Measurements from ENCODE around the gene CSF2. TPM values are rescaled to one million over a fixed set of nuclear protein-coding genes. Genes with fewer than 3 reads are reported as not detected.

The CSF2 gene
- total RNA-seq, 1 experiment from 2014 or later = 0.68 TPM

- peak overlapping the region; percentile 66 for H3K27ac ChIP-seq
- H3K9me3 ChIP-seq (replicated peaks) = no peaks in the 10 kb centered on the region
- no peaks in the 10 kb centered on the region for H3K27me3 ChIP-seq (replicated peaks)
- H3K36me3 ChIP-seq = no peaks in the 10 kb centered on the region
- H3K4me3 ChIP-seq = no peak overlapping the region
- DNase-seq (ENCODE audit: low read depth in 1 of 2, low spot score in 2 of 2) = no peak
- peaks cover 21% of the 10 kb centered on the region for H3K4me1 ChIP-seq (replicated peaks)
These were observed 21.9 kb downstream of the CSF2 start for GRCh38 chr5:132095424-132095972.

GRCh38 chr5:132096904-132097303 is 23.3 kb downstream of the CSF2 start:
- Histone ChIP-seq H3K27me3 (replicated peaks) (no peaks in the 10 kb centered on the region), H3K27ac (no peak overlapping the region), H3K9me3 (replicated peaks) (no peaks in the 10 kb centered on the region), H3K4me3 (no peak overlapping the region), H3K4me1 (replicated peaks) (peaks cover 19% of the 10 kb centered on the region), H3K36me3 (no peaks in the 10 kb centered on the region)
- DNase-seq (ENCODE audit: low read depth in 1 of 2, low spot score in 2 of 2) = no peak

GRCh38 chr5:132098151-132098594 is 24.6 kb downstream of the CSF2 start:
- H3K27me3 ChIP-seq (replicated peaks) = no peaks in the 10 kb centered on the region
- H3K36me3 ChIP-seq = no peaks in the 10 kb centered on the region
- DNase-seq (ENCODE audit: low read depth in 1 of 2, low spot score in 2 of 2) = no peak
- H3K4me1 ChIP-seq (replicated peaks) = peaks cover 29% of the 10 kb centered on the region
- no peaks in the 10 kb centered on the region for H3K9me3 ChIP-seq (replicated peaks)
- no peak overlapping the region for H3K4me3 ChIP-seq
- no peak overlapping the region for H3K27ac ChIP-seq

GRCh38 chr5:132098621-132099020 is 25.0 kb downstream of the CSF2 start:
- Histone ChIP-seq H3K9me3 (replicated peaks) (no peaks in the 10 kb centered on the region), H3K27me3 (replicated peaks) (no peaks in the 10 kb centered on the region), H3K36me3 (no peaks in the 10 kb centered on the region), H3K4me1 (replicated peaks) (peaks cover 34% of the 10 kb centered on the region), H3K4me3 (no peak overlapping the region), H3K27ac (no peak overlapping the region)
- no peak for DNase-seq (ENCODE audit: low read depth in 1 of 2, low spot score in 2 of 2)

- no peak overlapping the region for H3K27ac ChIP-seq
- peaks cover 36% of the 10 kb centered on the region for H3K4me1 ChIP-seq (replicated peaks)
- no peaks in the 10 kb centered on the region for H3K36me3 ChIP-seq
- DNase-seq (ENCODE audit: low read depth in 1 of 2, low spot score in 2 of 2) = no peak
- H3K27me3 ChIP-seq (replicated peaks) = no peaks in the 10 kb centered on the region
- H3K9me3 ChIP-seq (replicated peaks) = no peaks in the 10 kb centered on the region
- no peak overlapping the region for H3K4me3 ChIP-seq
These were observed 25.6 kb downstream of the CSF2 start for GRCh38 chr5:132099076-132099748.

- Histone ChIP-seq H3K27me3 (replicated peaks) (no peaks in the 10 kb centered on the region), H3K9me3 (replicated peaks) (no peaks in the 10 kb centered on the region), H3K27ac (no peak overlapping the region), H3K4me1 (replicated peaks) (peaks cover 34% of the 10 kb centered on the region), H3K36me3 (no peaks in the 10 kb centered on the region), H3K4me3 (no peak overlapping the region)
- DNase-seq (ENCODE audit: low read depth in 1 of 2, low spot score in 2 of 2) = no peak
These were observed 26.3 kb downstream of the CSF2 start for GRCh38 chr5:132099905-132100304.

- Histone ChIP-seq H3K4me1 (replicated peaks) (peaks cover 25% of the 10 kb centered on the region), H3K4me3 (no peak overlapping the region), H3K27ac (no peak overlapping the region), H3K36me3 (no peaks in the 10 kb centered on the region), H3K27me3 (replicated peaks) (no peaks in the 10 kb centered on the region), H3K9me3 (replicated peaks) (no peaks in the 10 kb centered on the region)
- DNase-seq (ENCODE audit: low read depth in 1 of 2, low spot score in 2 of 2) = no peak
These were observed 27.2 kb downstream of the CSF2 start for GRCh38 chr5:132100672-132101261.

GRCh38 chr5:132101385-132101880 is 27.8 kb downstream of the CSF2 start:
- Histone ChIP-seq H3K9me3 (replicated peaks) (no peaks in the 10 kb centered on the region), H3K4me1 (replicated peaks) (peaks cover 25% of the 10 kb centered on the region), H3K27ac (no peak overlapping the region), H3K27me3 (replicated peaks) (no peaks in the 10 kb centered on the region), H3K4me3 (no peak overlapping the region), H3K36me3 (no peaks in the 10 kb centered on the region)
- DNase-seq (ENCODE audit: low read depth in 1 of 2, low spot score in 2 of 2) = no peak

GRCh38 chr5:132102101-132102701 is 28.6 kb downstream of the CSF2 start:
- Histone ChIP-seq H3K36me3 (no peaks in the 10 kb centered on the region), H3K4me3 (no peak overlapping the region), H3K27me3 (replicated peaks) (no peaks in the 10 kb centered on the region), H3K27ac (peak overlapping the region; percentile 90), H3K9me3 (replicated peaks) (no peaks in the 10 kb centered on the region), H3K4me1 (replicated peaks) (peaks cover 25% of the 10 kb centered on the region)
- no peak for DNase-seq (ENCODE audit: low read depth in 1 of 2, low spot score in 2 of 2)

- H3K4me3 ChIP-seq = no peak overlapping the region
- H3K9me3 ChIP-seq (replicated peaks) = no peaks in the 10 kb centered on the region
- H3K4me1 ChIP-seq (replicated peaks) = peaks cover 25% of the 10 kb centered on the region
- no peaks in the 10 kb centered on the region for H3K27me3 ChIP-seq (replicated peaks)
- no peak for DNase-seq (ENCODE audit: low read depth in 1 of 2, low spot score in 2 of 2)
- H3K27ac ChIP-seq = peak overlapping the region; percentile 90
- H3K36me3 ChIP-seq = no peaks in the 10 kb centered on the region
These were observed 29.3 kb downstream of the CSF2 start for GRCh38 chr5:132102944-132103331.

GRCh38 chr5:132103332-132103951 is 29.9 kb downstream of the CSF2 start:
- H3K27ac ChIP-seq = peak overlapping the region; percentile 90
- no peaks in the 10 kb centered on the region for H3K36me3 ChIP-seq
- peak; percentile 94 to 97 for DNase-seq (ENCODE audit: low read depth in 1 of 2, low spot score in 2 of 2)
- no peak overlapping the region for H3K4me3 ChIP-seq
- no peaks in the 10 kb centered on the region for H3K27me3 ChIP-seq (replicated peaks)
- no peaks in the 10 kb centered on the region for H3K9me3 ChIP-seq (replicated peaks)
- peaks cover 25% of the 10 kb centered on the region for H3K4me1 ChIP-seq (replicated peaks)

- Histone ChIP-seq H3K27me3 (replicated peaks) (no peaks in the 10 kb centered on the region), H3K4me3 (no peak overlapping the region), H3K4me1 (replicated peaks) (peaks cover 25% of the 10 kb centered on the region), H3K9me3 (replicated peaks) (no peaks in the 10 kb centered on the region), H3K27ac (peak overlapping the region; percentile 90; the same call in 1 of the 2 replicates), H3K36me3 (no peaks in the 10 kb centered on the region)
- DNase-seq (ENCODE audit: low read depth in 1 of 2, low spot score in 2 of 2) = no peak
These were observed 30.4 kb downstream of the CSF2 start for GRCh38 chr5:132103969-132104391.

- DNase-seq (ENCODE audit: low read depth in 1 of 2, low spot score in 2 of 2) = no peak
- no peaks in the 10 kb centered on the region for H3K27me3 ChIP-seq (replicated peaks)
- H3K4me1 ChIP-seq (replicated peaks) = peaks cover 25% of the 10 kb centered on the region
- no peak overlapping the region for H3K4me3 ChIP-seq
- H3K27ac ChIP-seq = no peak overlapping the region
- no peaks in the 10 kb centered on the region for H3K9me3 ChIP-seq (replicated peaks)
- no peaks in the 10 kb centered on the region for H3K36me3 ChIP-seq
These were observed 31.0 kb downstream of the CSF2 start for GRCh38 chr5:132104556-132104955.

Data from SJSA1 (cell line).